ENCODE data around the gene ADCY7.

The ADCY7 gene

GRCh38 chr16:50281391-50282009, 15.1 kb downstream of the ADCY7 start:
- no peak overlapping the region for H3K4me3 ChIP-seq (ENCODE audit: control insufficient read depth, low read depth, low read length)
- no peak for DNase-seq (ENCODE audit: low read depth)
- TF ChIP-seq CTCF (IDR thresholded peaks at IDR 0.05; ENCODE audit: control insufficient read depth, insufficient read depth, low read depth, low read length, missing control alignments) = no peak

- DNase-seq (ENCODE audit: low read depth) = no peak
- H3K4me3 ChIP-seq (ENCODE audit: control insufficient read depth, low read depth, low read length) = no peak overlapping the region
Measured at GRCh38 chr16:50282010-50282538, 15.7 kb downstream of the ADCY7 start.

GRCh38 chr16:50282955-50283631, 16.7 kb downstream of the ADCY7 start:
- H3K4me3 ChIP-seq (ENCODE audit: control insufficient read depth, low read depth, low read length) = no peak overlapping the region
- TF ChIP-seq CTCF (IDR thresholded peaks at IDR 0.05; ENCODE audit: control insufficient read depth, insufficient read depth, low read depth, low read length, missing control alignments) = no peak
- no peak for DNase-seq (ENCODE audit: low read depth)

More at GRCh38 chr16:50282010-50282538, 15.7 kb downstream of the ADCY7 start:
- no peak for TF ChIP-seq CTCF (IDR thresholded peaks at IDR 0.05; ENCODE audit: control insufficient read depth, insufficient read depth, low read depth, low read length, missing control alignments)

- no peak for DNase-seq (ENCODE audit: low read depth)
- no peak overlapping the region for H3K4me3 ChIP-seq (ENCODE audit: control insufficient read depth, low read depth, low read length)
- TF ChIP-seq CTCF (IDR thresholded peaks at IDR 0.05; ENCODE audit: control insufficient read depth, insufficient read depth, low read depth, low read length, missing control alignments) = no peak
Measured at GRCh38 chr16:50284131-50284911, 18.0 kb downstream of the ADCY7 start.

- DNase-seq (ENCODE audit: low read depth) = no peak
- H3K4me3 ChIP-seq (ENCODE audit: control insufficient read depth, low read depth, low read length) = no peak overlapping the region
- TF ChIP-seq CTCF (IDR thresholded peaks at IDR 0.05; ENCODE audit: control insufficient read depth, insufficient read depth, low read depth, low read length, missing control alignments) = no peak
Measured at GRCh38 chr16:50285406-50286003, 19.2 kb downstream of the ADCY7 start.

- H3K4me3 ChIP-seq (ENCODE audit: control insufficient read depth, low read depth, low read length) = no peak overlapping the region
- no peak for TF ChIP-seq CTCF (IDR thresholded peaks at IDR 0.05; ENCODE audit: control insufficient read depth, insufficient read depth, low read depth, low read length, missing control alignments)
- no peak for DNase-seq (ENCODE audit: low read depth)
Measured at GRCh38 chr16:50286681-50287080, 20.3 kb downstream of the ADCY7 start.

Measured in AG09309 (cell line).